K562 (cell line): ENCODE results near the gene ST6GAL1. TPM values are rescaled to one million over a fixed set of nuclear protein-coding genes. Genes with fewer than 3 reads are reported as not detected.

Experiments
- HSF4 ChIP-seq: fragments of 250-450 bp; sonication (Bioruptor Pico); IDR thresholded peaks from 2 replicates; pipeline ENCODE4 v2.1.2; 2022; ENCODE audit warnings: mild to moderate bottlenecking, moderate library complexity, borderline replicate concordance
- KDM5B ChIP-seq: fragments of 200-600 bp; sonication (generic); IDR thresholded peaks from 2 replicates; pipeline ENCODE4 v1.6.1; 2012; ENCODE audit warnings: low read depth, mild to moderate bottlenecking, moderate library complexity, low read length, control low read depth, inconsistent platforms; ENCODE audit not compliant: insufficient replicate concordance
- NBN ChIP-seq: fragments of 450-650 bp; IDR thresholded peaks from 2 replicates; pipeline ENCODE4 v1.6.1; 2016; ENCODE audit warnings: low read depth, mild to moderate bottlenecking
- SIX5 ChIP-seq, 2 experiments: IDR thresholded peaks; 2 replicates each; pipeline ENCODE4 v1.6.1; 2011; ENCODE audit warnings: low read length in 2 of 2, borderline replicate concordance in 1 of 2, low read depth in 1 of 2, mild to moderate bottlenecking in 1 of 2, moderate library complexity in 1 of 2; ENCODE audit not compliant: insufficient read depth in 1 of 2
- TBL1XR1 ChIP-seq, 2 experiments: IDR thresholded peaks; 2 replicates each; pipeline ENCODE4 v1.6.1; 2012; ENCODE audit warnings: improper control_type of control experiment in 2 of 2, low read length in 2 of 2, mild to moderate bottlenecking in 1 of 2
- TSC22D4 ChIP-seq: fragments of 450-650 bp; IDR thresholded peaks from 2 replicates; pipeline ENCODE4 v1.6.1; 2016; ENCODE audit warnings: missing genetic modification characterization, missing biosample characterization, control low read depth
- ZNF644 ChIP-seq: fragments of 200-800 bp; sonication (Bioruptor generic); IDR thresholded peaks from 2 replicates; pipeline ENCODE4 v1.6.1; 2016; ENCODE audit warnings: low read depth, missing genetic modification characterization, missing compliant biosample characterization
- ZNF695 ChIP-seq: fragments of 450-650 bp; formaldehyde crosslinking; IDR thresholded peaks from 2 replicates; pipeline ENCODE4 v1.4.0; 2020; ENCODE audit warnings: mild to moderate bottlenecking, moderate library complexity
- polyA plus RNA-seq, 8 experiments: library from polyadenylated mRNA; depleted of rRNA in 4 of 8; stranded (reverse) in 5 of 8; unstranded in 3 of 8; fragments of >200 nt; fragmentation: Nextera tagmentation in 2 of 8; fragmentation: Illumina TruSeq in 1 of 8; extraction: Ambion mirVana in 2 of 8; extraction: Trizol in 1 of 8; gene quantifications; 2 replicates each; pipeline versions ENCODE4 v1.2.1 to v1.2.3, GENCODE V29; 2011 to 2014; ENCODE audit warnings: inconsistent platforms in 1 of 8, missing spikeins in 1 of 8
- total RNA-seq, 7 experiments: library from RNA; depleted of rRNA in 6 of 7; stranded (reverse); fragments of >200 nt in 6 of 7; fragmentation: Illumina TruSeq in 2 of 7; extraction: Trizol in 2 of 7; gene quantifications; 2 replicates each; pipeline versions ENCODE4 v1.2.1 to v1.2.3, GENCODE V29; 2011 to 2021; ENCODE audit warnings: low replicate concordance in 1 of 7
- TF ChIP-seq, protein P1 (sequence below): fragments of 450-650 bp; IDR thresholded peaks from 2 replicates; pipeline ENCODE4 v1.6.1; 2016; ENCODE audit warnings: mild to moderate bottlenecking, moderate library complexity
- TF ChIP-seq, protein P2 (sequence below): fragments of 450-650 bp; IDR thresholded peaks from 2 replicates; pipeline ENCODE4 v1.7.0; 2016; ENCODE audit warnings: borderline replicate concordance
- TF ChIP-seq, protein P3 (sequence below): fragments of 450-650 bp; IDR thresholded peaks from 2 replicates; pipeline ENCODE4 v1.6.1; 2016; ENCODE audit warnings: missing biosample characterization, missing genetic modification characterization

Gene ST6GAL1
- total and polyA plus RNA-seq, 9 of the 15 experiments (the other 6 are each of a cell fraction or from before 2014, with no cell fraction given) = 31.9 to 145 (median 71.0) TPM

DNA sequence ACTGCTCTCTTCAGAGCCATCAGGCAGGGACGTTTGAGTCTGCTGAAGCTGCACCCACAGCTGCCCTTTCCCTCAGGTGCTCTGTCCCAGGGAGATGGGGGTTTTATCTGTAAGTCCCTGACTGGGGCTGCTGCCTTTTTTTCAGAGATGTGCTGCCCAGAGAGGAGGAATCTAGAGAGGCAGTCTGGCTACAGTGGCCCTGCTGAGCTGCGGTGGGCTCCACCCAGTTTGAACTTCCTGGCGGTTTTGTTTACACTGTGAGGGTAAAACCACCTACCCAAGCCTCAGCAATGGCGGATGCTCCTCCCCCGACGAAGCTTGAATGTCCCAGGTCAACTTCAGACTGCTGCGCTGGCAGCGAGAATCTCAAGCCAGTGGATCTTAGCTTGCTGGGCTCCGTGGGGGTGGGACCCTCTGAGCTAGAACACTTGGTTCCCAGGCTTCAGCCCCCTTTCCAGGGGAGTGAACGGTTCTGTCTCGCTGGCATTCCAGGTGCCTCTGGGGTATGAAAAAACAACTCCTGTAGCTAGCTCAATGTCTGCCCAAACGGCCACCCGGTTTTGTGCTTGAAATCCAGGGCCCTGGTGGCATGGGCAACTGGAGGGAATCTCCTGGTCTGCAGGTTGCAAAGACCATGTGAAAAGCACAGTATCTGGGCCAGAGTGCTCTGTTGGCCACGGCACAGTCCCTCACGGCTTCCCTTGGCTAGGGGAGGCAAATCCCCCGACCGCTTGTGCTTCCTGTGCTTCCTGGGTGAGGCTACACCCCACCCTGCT is 21.1 kb upstream of the ST6GAL1 start (continued):
- TF ChIP-seq, protein P1, sequence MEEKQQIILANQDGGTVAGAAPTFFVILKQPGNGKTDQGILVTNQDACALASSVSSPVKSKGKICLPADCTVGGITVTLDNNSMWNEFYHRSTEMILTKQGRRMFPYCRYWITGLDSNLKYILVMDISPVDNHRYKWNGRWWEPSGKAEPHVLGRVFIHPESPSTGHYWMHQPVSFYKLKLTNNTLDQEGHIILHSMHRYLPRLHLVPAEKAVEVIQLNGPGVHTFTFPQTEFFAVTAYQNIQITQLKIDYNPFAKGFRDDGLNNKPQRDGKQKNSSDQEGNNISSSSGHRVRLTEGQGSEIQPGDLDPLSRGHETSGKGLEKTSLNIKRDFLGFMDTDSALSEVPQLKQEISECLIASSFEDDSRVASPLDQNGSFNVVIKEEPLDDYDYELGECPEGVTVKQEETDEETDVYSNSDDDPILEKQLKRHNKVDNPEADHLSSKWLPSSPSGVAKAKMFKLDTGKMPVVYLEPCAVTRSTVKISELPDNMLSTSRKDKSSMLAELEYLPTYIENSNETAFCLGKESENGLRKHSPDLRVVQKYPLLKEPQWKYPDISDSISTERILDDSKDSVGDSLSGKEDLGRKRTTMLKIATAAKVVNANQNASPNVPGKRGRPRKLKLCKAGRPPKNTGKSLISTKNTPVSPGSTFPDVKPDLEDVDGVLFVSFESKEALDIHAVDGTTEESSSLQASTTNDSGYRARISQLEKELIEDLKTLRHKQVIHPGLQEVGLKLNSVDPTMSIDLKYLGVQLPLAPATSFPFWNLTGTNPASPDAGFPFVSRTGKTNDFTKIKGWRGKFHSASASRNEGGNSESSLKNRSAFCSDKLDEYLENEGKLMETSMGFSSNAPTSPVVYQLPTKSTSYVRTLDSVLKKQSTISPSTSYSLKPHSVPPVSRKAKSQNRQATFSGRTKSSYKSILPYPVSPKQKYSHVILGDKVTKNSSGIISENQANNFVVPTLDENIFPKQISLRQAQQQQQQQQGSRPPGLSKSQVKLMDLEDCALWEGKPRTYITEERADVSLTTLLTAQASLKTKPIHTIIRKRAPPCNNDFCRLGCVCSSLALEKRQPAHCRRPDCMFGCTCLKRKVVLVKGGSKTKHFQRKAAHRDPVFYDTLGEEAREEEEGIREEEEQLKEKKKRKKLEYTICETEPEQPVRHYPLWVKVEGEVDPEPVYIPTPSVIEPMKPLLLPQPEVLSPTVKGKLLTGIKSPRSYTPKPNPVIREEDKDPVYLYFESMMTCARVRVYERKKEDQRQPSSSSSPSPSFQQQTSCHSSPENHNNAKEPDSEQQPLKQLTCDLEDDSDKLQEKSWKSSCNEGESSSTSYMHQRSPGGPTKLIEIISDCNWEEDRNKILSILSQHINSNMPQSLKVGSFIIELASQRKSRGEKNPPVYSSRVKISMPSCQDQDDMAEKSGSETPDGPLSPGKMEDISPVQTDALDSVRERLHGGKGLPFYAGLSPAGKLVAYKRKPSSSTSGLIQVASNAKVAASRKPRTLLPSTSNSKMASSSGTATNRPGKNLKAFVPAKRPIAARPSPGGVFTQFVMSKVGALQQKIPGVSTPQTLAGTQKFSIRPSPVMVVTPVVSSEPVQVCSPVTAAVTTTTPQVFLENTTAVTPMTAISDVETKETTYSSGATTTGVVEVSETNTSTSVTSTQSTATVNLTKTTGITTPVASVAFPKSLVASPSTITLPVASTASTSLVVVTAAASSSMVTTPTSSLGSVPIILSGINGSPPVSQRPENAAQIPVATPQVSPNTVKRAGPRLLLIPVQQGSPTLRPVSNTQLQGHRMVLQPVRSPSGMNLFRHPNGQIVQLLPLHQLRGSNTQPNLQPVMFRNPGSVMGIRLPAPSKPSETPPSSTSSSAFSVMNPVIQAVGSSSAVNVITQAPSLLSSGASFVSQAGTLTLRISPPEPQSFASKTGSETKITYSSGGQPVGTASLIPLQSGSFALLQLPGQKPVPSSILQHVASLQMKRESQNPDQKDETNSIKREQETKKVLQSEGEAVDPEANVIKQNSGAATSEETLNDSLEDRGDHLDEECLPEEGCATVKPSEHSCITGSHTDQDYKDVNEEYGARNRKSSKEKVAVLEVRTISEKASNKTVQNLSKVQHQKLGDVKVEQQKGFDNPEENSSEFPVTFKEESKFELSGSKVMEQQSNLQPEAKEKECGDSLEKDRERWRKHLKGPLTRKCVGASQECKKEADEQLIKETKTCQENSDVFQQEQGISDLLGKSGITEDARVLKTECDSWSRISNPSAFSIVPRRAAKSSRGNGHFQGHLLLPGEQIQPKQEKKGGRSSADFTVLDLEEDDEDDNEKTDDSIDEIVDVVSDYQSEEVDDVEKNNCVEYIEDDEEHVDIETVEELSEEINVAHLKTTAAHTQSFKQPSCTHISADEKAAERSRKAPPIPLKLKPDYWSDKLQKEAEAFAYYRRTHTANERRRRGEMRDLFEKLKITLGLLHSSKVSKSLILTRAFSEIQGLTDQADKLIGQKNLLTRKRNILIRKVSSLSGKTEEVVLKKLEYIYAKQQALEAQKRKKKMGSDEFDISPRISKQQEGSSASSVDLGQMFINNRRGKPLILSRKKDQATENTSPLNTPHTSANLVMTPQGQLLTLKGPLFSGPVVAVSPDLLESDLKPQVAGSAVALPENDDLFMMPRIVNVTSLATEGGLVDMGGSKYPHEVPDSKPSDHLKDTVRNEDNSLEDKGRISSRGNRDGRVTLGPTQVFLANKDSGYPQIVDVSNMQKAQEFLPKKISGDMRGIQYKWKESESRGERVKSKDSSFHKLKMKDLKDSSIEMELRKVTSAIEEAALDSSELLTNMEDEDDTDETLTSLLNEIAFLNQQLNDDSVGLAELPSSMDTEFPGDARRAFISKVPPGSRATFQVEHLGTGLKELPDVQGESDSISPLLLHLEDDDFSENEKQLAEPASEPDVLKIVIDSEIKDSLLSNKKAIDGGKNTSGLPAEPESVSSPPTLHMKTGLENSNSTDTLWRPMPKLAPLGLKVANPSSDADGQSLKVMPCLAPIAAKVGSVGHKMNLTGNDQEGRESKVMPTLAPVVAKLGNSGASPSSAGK = peak; percentile 77
- TF ChIP-seq HSF4 (CRISPR knock-in tag) (no peak), ZNF695 (CRISPR knock-in tag) (no peak), TBL1XR1 (IDR thresholded peaks at IDR 0.05; ENCODE audit: low read length in 2 of 2) (no peak), NBN (no peak), ZNF644 (peak; percentile 66; the same call in 1 of the 2 replicates), TSC22D4 (tag) (no peak), KDM5B (peak; percentile 55), SIX5 (IDR thresholded peaks at IDR 0.05; ENCODE audit: borderline replicate concordance in 1 of 2, insufficient read depth in 1 of 2, low read depth in 1 of 2, low read length in 2 of 2) (no peak)
- TF ChIP-seq, protein P2, sequence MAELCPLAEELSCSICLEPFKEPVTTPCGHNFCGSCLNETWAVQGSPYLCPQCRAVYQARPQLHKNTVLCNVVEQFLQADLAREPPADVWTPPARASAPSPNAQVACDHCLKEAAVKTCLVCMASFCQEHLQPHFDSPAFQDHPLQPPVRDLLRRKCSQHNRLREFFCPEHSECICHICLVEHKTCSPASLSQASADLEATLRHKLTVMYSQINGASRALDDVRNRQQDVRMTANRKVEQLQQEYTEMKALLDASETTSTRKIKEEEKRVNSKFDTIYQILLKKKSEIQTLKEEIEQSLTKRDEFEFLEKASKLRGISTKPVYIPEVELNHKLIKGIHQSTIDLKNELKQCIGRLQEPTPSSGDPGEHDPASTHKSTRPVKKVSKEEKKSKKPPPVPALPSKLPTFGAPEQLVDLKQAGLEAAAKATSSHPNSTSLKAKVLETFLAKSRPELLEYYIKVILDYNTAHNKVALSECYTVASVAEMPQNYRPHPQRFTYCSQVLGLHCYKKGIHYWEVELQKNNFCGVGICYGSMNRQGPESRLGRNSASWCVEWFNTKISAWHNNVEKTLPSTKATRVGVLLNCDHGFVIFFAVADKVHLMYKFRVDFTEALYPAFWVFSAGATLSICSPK = no peak
- TF ChIP-seq, protein P3, sequence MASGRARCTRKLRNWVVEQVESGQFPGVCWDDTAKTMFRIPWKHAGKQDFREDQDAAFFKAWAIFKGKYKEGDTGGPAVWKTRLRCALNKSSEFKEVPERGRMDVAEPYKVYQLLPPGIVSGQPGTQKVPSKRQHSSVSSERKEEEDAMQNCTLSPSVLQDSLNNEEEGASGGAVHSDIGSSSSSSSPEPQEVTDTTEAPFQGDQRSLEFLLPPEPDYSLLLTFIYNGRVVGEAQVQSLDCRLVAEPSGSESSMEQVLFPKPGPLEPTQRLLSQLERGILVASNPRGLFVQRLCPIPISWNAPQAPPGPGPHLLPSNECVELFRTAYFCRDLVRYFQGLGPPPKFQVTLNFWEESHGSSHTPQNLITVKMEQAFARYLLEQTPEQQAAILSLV (tag) = no peak
